ENCODE measurements around the gene ATP8A2.

GRCh38 chr13:25819856-25820530, 448.2 kb downstream of the ATP8A2 start:
- TF ChIP-seq CTCF (conservative IDR thresholded peaks at IDR 0.05; ENCODE audit: low read length) = no peak
- no peak for TF ChIP-seq EZH2phosphoT487 (IDR thresholded peaks at IDR 0.05; ENCODE audit: borderline replicate concordance, low read depth, low read length)

Data from OCI-LY7 (cell line).